Measurements from ENCODE around the gene MIGA2. TPM values are rescaled to one million over a fixed set of nuclear protein-coding genes. Genes with fewer than 3 reads are reported as not detected.

Gene MIGA2
- total and polyA plus RNA-seq, 11 donors: 27.7 to 61.3 (median 31.6) TPM

DNA sequence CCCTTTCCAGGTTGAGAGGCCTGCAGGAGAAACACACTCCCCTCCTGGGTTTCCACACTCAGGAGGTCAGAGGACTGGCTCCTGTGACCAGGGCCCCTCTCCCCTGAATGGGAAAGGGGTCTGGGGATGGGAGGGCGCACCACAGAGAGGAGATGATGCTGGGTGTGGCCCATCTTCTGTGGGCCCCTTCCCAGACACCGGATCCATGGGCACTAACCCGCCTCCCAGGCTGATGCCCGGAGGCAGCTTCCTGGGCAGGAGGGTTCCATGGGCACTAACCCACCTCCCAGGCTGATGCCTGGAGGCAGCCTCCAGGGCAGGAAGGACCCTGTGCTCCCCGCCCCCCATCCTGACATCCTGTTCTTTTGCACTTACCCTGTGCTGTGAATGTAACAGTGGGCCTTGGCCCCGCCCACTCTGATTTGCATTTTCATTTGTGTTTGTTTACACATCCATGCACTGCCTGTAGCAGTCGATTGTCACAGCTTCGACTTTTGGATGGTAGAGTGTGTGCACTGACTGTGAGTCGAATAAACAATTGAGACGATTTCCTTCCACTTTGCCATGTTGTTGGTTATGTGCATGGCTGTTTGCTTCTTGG is 35.2 kb downstream of the MIGA2 start:
- H3K4me1 ChIP-seq: peaks cover 0 to 28% (median 11%) of the 10 kb centered on the region in 12 donors
- 72 to 76% (median 73%) methylated on average over 10 of the region's 10 CpGs for WGBS, 4 donors
- ATAC-seq (no peak), DNase-seq (no peak)
- no peaks in the 10 kb centered on the region for H3K27me3 ChIP-seq
- intact Hi-C loops (cut with DNase I): no loop called here
- peaks cover 0 to 38% (median 24%) of the 10 kb centered on the region in 9 donors for H3K36me3 ChIP-seq
- TF ChIP-seq POLR2A (IDR thresholded peaks at IDR 0.05): no peak
- TF ChIP-seq, protein P1, sequence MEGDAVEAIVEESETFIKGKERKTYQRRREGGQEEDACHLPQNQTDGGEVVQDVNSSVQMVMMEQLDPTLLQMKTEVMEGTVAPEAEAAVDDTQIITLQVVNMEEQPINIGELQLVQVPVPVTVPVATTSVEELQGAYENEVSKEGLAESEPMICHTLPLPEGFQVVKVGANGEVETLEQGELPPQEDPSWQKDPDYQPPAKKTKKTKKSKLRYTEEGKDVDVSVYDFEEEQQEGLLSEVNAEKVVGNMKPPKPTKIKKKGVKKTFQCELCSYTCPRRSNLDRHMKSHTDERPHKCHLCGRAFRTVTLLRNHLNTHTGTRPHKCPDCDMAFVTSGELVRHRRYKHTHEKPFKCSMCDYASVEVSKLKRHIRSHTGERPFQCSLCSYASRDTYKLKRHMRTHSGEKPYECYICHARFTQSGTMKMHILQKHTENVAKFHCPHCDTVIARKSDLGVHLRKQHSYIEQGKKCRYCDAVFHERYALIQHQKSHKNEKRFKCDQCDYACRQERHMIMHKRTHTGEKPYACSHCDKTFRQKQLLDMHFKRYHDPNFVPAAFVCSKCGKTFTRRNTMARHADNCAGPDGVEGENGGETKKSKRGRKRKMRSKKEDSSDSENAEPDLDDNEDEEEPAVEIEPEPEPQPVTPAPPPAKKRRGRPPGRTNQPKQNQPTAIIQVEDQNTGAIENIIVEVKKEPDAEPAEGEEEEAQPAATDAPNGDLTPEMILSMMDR (IDR thresholded peaks at IDR 0.05): no peak
- no peak overlapping the region for H3K4me3 ChIP-seq
- no peak overlapping the region for H3K27ac ChIP-seq
- H3K9me3 ChIP-seq: no peaks in the 10 kb centered on the region

DNA sequence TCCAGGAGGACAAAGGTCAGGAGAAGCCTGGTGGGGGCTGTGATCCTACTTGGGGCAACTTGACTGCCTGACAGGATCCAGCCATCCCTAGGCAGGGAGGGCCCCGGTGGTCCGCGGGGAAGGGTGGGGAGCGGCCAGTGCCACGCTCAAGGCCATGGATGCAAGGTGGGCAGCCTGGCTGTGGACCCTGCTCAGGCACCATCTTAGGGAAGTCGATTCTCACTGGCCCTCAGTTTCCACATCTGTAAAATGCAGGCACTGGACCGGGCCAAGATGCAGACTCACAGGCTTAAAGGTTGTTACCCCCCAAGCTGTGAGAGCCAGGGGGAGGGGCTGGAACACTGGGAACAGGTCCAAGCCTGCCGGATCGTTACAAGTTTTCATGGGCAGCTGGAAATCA is 35.7 kb downstream of the MIGA2 start:
- intact Hi-C loops (cut with DNase I): no loop called here
- no peak for DNase-seq
- peaks cover 0 to 36% (median 22%) of the 10 kb centered on the region in 9 donors for H3K36me3 ChIP-seq
- ATAC-seq: no peak
- TF ChIP-seq, protein P1 (IDR thresholded peaks at IDR 0.05): no peak
- TF ChIP-seq POLR2A (IDR thresholded peaks at IDR 0.05): no peak
- WGBS, 4 donors: 55 to 64% (median 62%) methylated on average over 8 to 9 of the region's 9 CpGs
- no peaks in the 10 kb centered on the region for H3K27me3 ChIP-seq
- no peaks in the 10 kb centered on the region for H3K9me3 ChIP-seq
- no peak overlapping the region for H3K27ac ChIP-seq
- H3K4me1 ChIP-seq: peaks cover 0 to 28% (median 11%) of the 10 kb centered on the region in 12 donors
- H3K4me3 ChIP-seq: no peak overlapping the region

DNA sequence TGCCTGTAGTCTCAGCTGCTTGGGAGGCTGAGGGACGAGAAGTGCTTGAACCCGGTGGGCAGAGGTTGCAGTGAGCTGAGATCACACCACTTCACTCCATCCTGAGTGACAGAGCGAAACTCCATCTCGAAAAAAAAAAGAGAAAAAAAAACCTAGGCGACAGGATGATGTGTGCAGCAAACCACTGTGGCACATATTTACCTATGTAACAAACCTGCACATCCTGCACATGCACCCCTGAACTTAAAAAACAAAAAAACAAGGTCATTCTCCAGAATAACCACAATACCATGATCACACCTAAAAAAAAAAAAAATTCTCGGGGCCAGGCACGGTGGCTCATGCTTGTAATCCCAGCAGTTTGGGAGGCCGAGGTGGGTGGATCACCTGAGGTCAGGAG is 37.0 kb downstream of the MIGA2 start:
- WGBS, 4 donors: 86 to 89% (median 87%) methylated on average over 8 of the region's 8 CpGs
- no peak for ATAC-seq
- no peaks in the 10 kb centered on the region for H3K9me3 ChIP-seq
- no peak overlapping the region for H3K27ac ChIP-seq
- H3K36me3 ChIP-seq: peaks cover 0 to 24% (median 10%) of the 10 kb centered on the region in 9 donors
- peaks cover 0 to 26% (median 10%) of the 10 kb centered on the region in 12 donors for H3K4me1 ChIP-seq
- H3K27me3 ChIP-seq: no peaks in the 10 kb centered on the region
- H3K4me3 ChIP-seq: no peak overlapping the region
- no peak for DNase-seq
- TF ChIP-seq, protein P1 (IDR thresholded peaks at IDR 0.05): no peak
- TF ChIP-seq POLR2A (IDR thresholded peaks at IDR 0.05): no peak
- intact Hi-C loops (cut with DNase I): no loop called here

DNA sequence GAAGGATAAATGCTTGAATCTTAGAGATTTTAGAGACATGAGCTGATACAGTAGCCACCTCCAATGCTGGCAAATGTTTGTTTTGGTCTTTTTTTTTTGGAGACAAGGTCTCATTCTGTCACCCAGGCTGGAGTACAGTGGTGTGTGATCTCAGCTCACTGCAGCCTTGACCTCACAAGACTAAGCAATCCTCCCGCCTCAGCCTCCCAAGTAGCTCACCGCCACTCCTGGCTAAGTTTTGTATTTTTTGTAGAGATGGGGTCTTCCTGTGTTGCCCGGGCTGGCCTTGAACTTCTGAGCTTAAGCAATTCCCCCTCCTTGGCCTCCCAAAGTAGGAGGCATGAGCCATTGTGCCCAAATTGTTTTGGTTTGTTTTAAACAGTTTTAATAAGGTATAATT is 37.7 kb downstream of the MIGA2 start:
- ATAC-seq (no peak), DNase-seq (no peak)
- Histone ChIP-seq H3K36me3 (peaks cover 0 to 17% (median 3%) of the 10 kb centered on the region in 9 donors), H3K27me3 (no peaks in the 10 kb centered on the region), H3K27ac (no peak overlapping the region), H3K4me3 (no peak overlapping the region), H3K9me3 (no peaks in the 10 kb centered on the region), H3K4me1 (peaks cover 0 to 19% (median 6%) of the 10 kb centered on the region in 12 donors)
- TF ChIP-seq, protein P1 (IDR thresholded peaks at IDR 0.05): no peak
- TF ChIP-seq POLR2A (IDR thresholded peaks at IDR 0.05): no peak
- intact Hi-C loops (cut with DNase I): no loop called here
- WGBS, 4 donors: 82 to 90% (median 88%) methylated on average over 3 of the region's 3 CpGs
